ENCODE measurements around the gene SUSD5.
"Not testable (repeated sequence)": the region's sequence is repeated elsewhere in the genome, so short reads cannot be mapped to it uniquely, and the experiment has no call there.

SUSD5 gene

GRCh38 chr3:33187368-33187634 lies 31.3 kb downstream of the SUSD5 start:
- DNase-seq, result no peak

GRCh38 chr3:33186524-33187367 lies 31.9 kb downstream of the SUSD5 start:
- DNase-seq, result no peak

- DNase-seq, result no peak
Observed at GRCh38 chr3:33184863-33185262, 33.7 kb downstream of the SUSD5 start.

GRCh38 chr3:33181641-33182040 lies 37.0 kb downstream of the SUSD5 start:
- DNase-seq, result not testable (repeated sequence)

- no peak for DNase-seq
Observed at GRCh38 chr3:33181229-33181628, 37.4 kb downstream of the SUSD5 start.

- no peak for DNase-seq
Observed at GRCh38 chr3:33179132-33179531, 39.5 kb downstream of the SUSD5 start.

GRCh38 chr3:33174711-33175414 lies 43.7 kb downstream of the SUSD5 start:
- DNase-seq, result no peak

- no peak for DNase-seq
Observed at GRCh38 chr3:33174095-33174494, 44.5 kb downstream of the SUSD5 start.

- no peak for DNase-seq
Observed at GRCh38 chr3:33173672-33174071, 44.9 kb downstream of the SUSD5 start.

GRCh38 chr3:33173103-33173502 lies 45.5 kb downstream of the SUSD5 start:
- no peak for DNase-seq

GRCh38 chr3:33171580-33171979 lies 47.0 kb downstream of the SUSD5 start:
- DNase-seq, result no peak

- DNase-seq, result no peak
Observed at GRCh38 chr3:33170531-33170930, 48.1 kb downstream of the SUSD5 start.

- no peak for DNase-seq
Observed at GRCh38 chr3:33167716-33168336, 50.8 kb downstream of the SUSD5 start.

- no peak for DNase-seq
Observed at GRCh38 chr3:33167284-33167683, 51.3 kb downstream of the SUSD5 start.

- no peak for DNase-seq
Observed at GRCh38 chr3:33166095-33166494, 52.5 kb downstream of the SUSD5 start.

GRCh38 chr3:33165372-33165771 lies 53.2 kb downstream of the SUSD5 start:
- DNase-seq, result no peak

GRCh38 chr3:33162621-33163020 lies 56.0 kb downstream of the SUSD5 start:
- not testable (repeated sequence) for DNase-seq

- no peak for DNase-seq
Observed at GRCh38 chr3:33159981-33160380, 58.6 kb downstream of the SUSD5 start.

- no peak for DNase-seq
Observed at GRCh38 chr3:33159234-33159633, 59.4 kb downstream of the SUSD5 start.

- DNase-seq, result no peak
Observed at GRCh38 chr3:33155301-33155700, 63.3 kb downstream of the SUSD5 start.

- DNase-seq, result no peak
Observed at GRCh38 chr3:33153782-33154181, 64.8 kb downstream of the SUSD5 start.

- no peak for DNase-seq
Observed at GRCh38 chr3:33152363-33153360, 65.9 kb downstream of the SUSD5 start.

- no peak for DNase-seq
Observed at GRCh38 chr3:33149342-33149741, 69.3 kb downstream of the SUSD5 start.
